Esophagus squamous epithelium (tissue), 5 donors: Measurements from ENCODE around the gene CD96. TPM values are rescaled to one million over a fixed set of nuclear protein-coding genes. Genes with fewer than 3 reads are reported as not detected.

Experiments used
- DNase-seq: peaks from one replicate; lab custom pipeline; 2025; lab: John Stamatoyannopoulos, UW
- H3K27ac ChIP-seq, 4 donors: fragments of 200-600 bp; sonication (generic); one replicate each; pipeline ENCODE4 v1.5.1; 2016 to 2019; ENCODE audit warnings: mild to moderate bottlenecking in 1 of 4
- H3K27me3 ChIP-seq, 4 donors: fragments of 200-600 bp; sonication (generic); 1 replicate in 3 of 4; 2 replicates in 1 of 4; pipeline versions ENCODE4 v1.5.1 to v1.6.0; 2017 to 2021; ENCODE audit warnings: antibody characterized with exemption in 1 of 4
- H3K36me3 ChIP-seq, 3 donors: fragments of 200-600 bp; sonication (generic); one replicate each; pipeline ENCODE4 v1.5.1; 2016 to 2019
- H3K4me1 ChIP-seq, 3 donors: fragments of 200-600 bp; sonication (generic); one replicate each; pipeline ENCODE4 v1.5.1; 2017 to 2019
- H3K4me3 ChIP-seq, 4 donors: fragments of 200-600 bp; sonication (generic); 1 replicate in 3 of 4; 2 replicates in 1 of 4; pipeline ENCODE4 v1.5.1; 2016 to 2019; ENCODE audit warnings: mild to moderate bottlenecking in 2 of 4, moderate library complexity in 1 of 4
- H3K9me3 ChIP-seq, 3 donors: fragments of 200-600 bp; sonication (generic); one replicate each; pipeline ENCODE4 v1.5.1; 2016 to 2019
- POLR2A ChIP-seq, 4 donors: fragments of 450-650 bp; IDR thresholded peaks; one replicate each; pipeline ENCODE4 v1.6.1; 2017; ENCODE audit warnings: antibody characterized with exemption in 4 of 4, mild to moderate bottlenecking in 4 of 4, moderate library complexity in 3 of 4
- WGBS, 2 donors: methylation state at CpG; one replicate each; pipeline ENCODE4 v1.1.5; 2018; 5-methylcytosine and 5-hydroxymethylcytosine counted together
- intact Hi-C: fragments of 100-400 bp; cut with DNase I; formaldehyde crosslinking; loops from one replicate; pipeline ENCODE4 v1.15.0; 2022
- total RNA-seq, 4 donors: library from RNA; depleted of rRNA; stranded (reverse); fragments of >200 nt; gene quantifications; one replicate each; pipeline ENCODE4 v1.1.0, GENCODE V29; 2016
- TF ChIP-seq, protein P1 (sequence below), 6 experiments: fragments of 450-650 bp in 4 of 6; fragments of 200-600 bp in 2 of 6; sonication (generic) in 2 of 6; IDR thresholded peaks; one replicate each; pipeline ENCODE4 v1.5.1; 2016 to 2019; ENCODE audit warnings: antibody characterized with exemption in 6 of 6, mild to moderate bottlenecking in 4 of 6, moderate library complexity in 4 of 6
- donor health status: DM: yes; HTN: yes; CAD: no.

Gene CD96
- total RNA-seq, 4 donors from 2014 or later = 2.4 to 6.9 (median 2.9) TPM

GRCh38 chr3:111598139-111598538, 56.1 kb downstream of the CD96 start:
- Histone ChIP-seq H3K9me3 (no peaks in the 10 kb centered on the region), H3K27ac (no peak overlapping the region), H3K36me3 (no peaks in the 10 kb centered on the region), H3K4me1 (peaks cover 3 to 37% (median 8%) of the 10 kb centered on the region in 3 donors), H3K27me3 (no peaks in the 10 kb centered on the region), H3K4me3 (no peak overlapping the region)
- intact Hi-C loops = no loop called here
- 9 to 37% methylated on average over 1 of the region's 1 CpG for WGBS, 2 donors
- no peak for DNase-seq
- TF ChIP-seq, protein P1, sequence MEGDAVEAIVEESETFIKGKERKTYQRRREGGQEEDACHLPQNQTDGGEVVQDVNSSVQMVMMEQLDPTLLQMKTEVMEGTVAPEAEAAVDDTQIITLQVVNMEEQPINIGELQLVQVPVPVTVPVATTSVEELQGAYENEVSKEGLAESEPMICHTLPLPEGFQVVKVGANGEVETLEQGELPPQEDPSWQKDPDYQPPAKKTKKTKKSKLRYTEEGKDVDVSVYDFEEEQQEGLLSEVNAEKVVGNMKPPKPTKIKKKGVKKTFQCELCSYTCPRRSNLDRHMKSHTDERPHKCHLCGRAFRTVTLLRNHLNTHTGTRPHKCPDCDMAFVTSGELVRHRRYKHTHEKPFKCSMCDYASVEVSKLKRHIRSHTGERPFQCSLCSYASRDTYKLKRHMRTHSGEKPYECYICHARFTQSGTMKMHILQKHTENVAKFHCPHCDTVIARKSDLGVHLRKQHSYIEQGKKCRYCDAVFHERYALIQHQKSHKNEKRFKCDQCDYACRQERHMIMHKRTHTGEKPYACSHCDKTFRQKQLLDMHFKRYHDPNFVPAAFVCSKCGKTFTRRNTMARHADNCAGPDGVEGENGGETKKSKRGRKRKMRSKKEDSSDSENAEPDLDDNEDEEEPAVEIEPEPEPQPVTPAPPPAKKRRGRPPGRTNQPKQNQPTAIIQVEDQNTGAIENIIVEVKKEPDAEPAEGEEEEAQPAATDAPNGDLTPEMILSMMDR (IDR thresholded peaks at IDR 0.05) = no peak
- TF ChIP-seq POLR2A (IDR thresholded peaks at IDR 0.05) = no peak

- H3K36me3 ChIP-seq = no peaks in the 10 kb centered on the region
- intact Hi-C loops = no loop called here
- H3K27me3 ChIP-seq = no peaks in the 10 kb centered on the region
- H3K4me1 ChIP-seq = peaks cover 3 to 33% (median 8%) of the 10 kb centered on the region in 3 donors
- H3K9me3 ChIP-seq = no peaks in the 10 kb centered on the region
- H3K27ac ChIP-seq = no peak overlapping the region
- 40 to 62% methylated on average over 2 of the region's 2 CpGs for WGBS, 2 donors
- no peak overlapping the region for H3K4me3 ChIP-seq
- TF ChIP-seq POLR2A (IDR thresholded peaks at IDR 0.05) = no peak
- TF ChIP-seq, protein P1 (IDR thresholded peaks at IDR 0.05) = no peak
- no peak for DNase-seq
Measured at GRCh38 chr3:111598552-111598951, 56.6 kb downstream of the CD96 start.

- Histone ChIP-seq H3K9me3 (no peaks in the 10 kb centered on the region), H3K4me3 (no peak overlapping the region), H3K36me3 (no peaks in the 10 kb centered on the region), H3K27ac (no peak overlapping the region), H3K27me3 (no peaks in the 10 kb centered on the region), H3K4me1 (peaks cover 0 to 14% (median 0%) of the 10 kb centered on the region in 3 donors)
- WGBS, 2 donors = 74 to 80% methylated on average over 4 of the region's 4 CpGs
- no peak for TF ChIP-seq POLR2A (IDR thresholded peaks at IDR 0.05)
- TF ChIP-seq, protein P1 (IDR thresholded peaks at IDR 0.05) = no peak
- intact Hi-C loops = no loop called here
- no peak for DNase-seq
Measured at GRCh38 chr3:111601810-111602209, 59.8 kb downstream of the CD96 start.

- no peaks in the 10 kb centered on the region for H3K9me3 ChIP-seq
- DNase-seq = no peak
- WGBS, 2 donors = 67 to 85% methylated on average over 1 of the region's 1 CpG
- intact Hi-C loops = no loop called here
- H3K36me3 ChIP-seq = no peaks in the 10 kb centered on the region
- H3K4me1 ChIP-seq = peaks cover 0 to 9% (median 0%) of the 10 kb centered on the region in 3 donors
- no peaks in the 10 kb centered on the region for H3K27me3 ChIP-seq
- H3K27ac ChIP-seq = no peak overlapping the region
- H3K4me3 ChIP-seq = no peak overlapping the region
- TF ChIP-seq POLR2A (IDR thresholded peaks at IDR 0.05) = no peak
- TF ChIP-seq, protein P1 (IDR thresholded peaks at IDR 0.05) = no peak
Measured at GRCh38 chr3:111603679-111604078, 61.7 kb downstream of the CD96 start.

DNA sequence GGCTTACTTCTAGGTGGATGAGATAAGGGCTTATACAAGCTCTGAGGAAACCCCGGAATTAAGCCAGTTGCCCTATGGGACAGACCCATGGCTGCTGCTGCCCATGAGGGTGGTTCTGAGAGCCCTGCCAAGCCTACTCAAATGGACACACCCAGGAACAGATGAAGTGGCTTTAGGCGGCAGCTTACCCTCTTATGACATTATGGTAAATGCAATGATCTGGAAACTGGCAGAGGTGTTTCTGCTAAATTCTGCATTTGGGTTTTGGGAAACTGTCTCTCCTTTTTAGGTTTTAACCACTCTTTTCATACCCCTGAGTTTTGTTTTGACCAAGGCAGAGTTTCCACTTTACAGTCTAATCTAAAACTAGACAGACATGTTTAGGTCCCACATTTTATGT, 62.1 kb downstream of the CD96 start:
- intact Hi-C loops = no loop called here
- 80 to 81% methylated on average over 2 of the region's 2 CpGs for WGBS, 2 donors
- no peak for DNase-seq
- Histone ChIP-seq H3K27ac (no peak overlapping the region), H3K36me3 (no peaks in the 10 kb centered on the region), H3K27me3 (no peaks in the 10 kb centered on the region), H3K4me3 (no peak overlapping the region), H3K9me3 (no peaks in the 10 kb centered on the region), H3K4me1 (peaks cover 0 to 4% (median 0%) of the 10 kb centered on the region in 3 donors)
- TF ChIP-seq, protein P1 (IDR thresholded peaks at IDR 0.05) = no peak
- TF ChIP-seq POLR2A (IDR thresholded peaks at IDR 0.05) = no peak
